ENCODE results near the gene TMPRSS3. TPM values are rescaled to one million over a fixed set of nuclear protein-coding genes. Genes with fewer than 3 reads are reported as not detected.

Gene TMPRSS3
- total and polyA plus RNA-seq, 2 donors (not counting 1 experiment from before 2014, with no cell fraction given): 0.10 to 0.12 TPM

DNA sequence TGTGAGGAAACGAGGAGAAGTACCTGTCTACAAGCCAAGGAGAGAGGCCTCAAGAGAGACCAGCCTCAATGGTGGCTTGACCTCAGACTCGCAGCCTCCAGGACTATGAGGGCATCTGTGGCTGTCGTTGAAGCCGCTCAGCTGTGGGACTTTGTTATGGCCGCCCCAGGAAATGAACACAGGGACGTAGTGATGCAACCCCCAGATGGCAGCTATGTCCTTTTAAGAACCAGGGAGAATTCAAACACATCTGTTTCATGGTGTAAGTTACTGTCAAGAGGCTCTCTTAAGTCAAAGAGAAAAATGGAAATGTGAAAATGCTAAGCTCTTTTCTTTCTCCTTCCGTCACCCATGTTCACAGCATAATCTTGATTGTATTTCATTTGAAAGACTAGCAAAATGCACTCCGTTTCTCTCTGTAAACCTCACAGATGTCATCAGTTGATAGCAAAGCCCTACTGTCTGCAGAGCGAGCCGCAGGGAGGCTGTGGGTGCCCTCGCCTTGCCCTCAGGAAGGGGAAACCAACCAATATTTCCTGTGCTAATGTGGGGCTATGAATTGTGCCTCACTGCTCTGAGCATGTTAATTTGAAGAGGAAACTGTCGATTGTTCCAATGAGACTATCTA is 29.2 kb upstream of the TMPRSS3 start:
- Histone ChIP-seq H3K4me3 (ENCODE audit: control extremely low read depth in 1 of 5, extremely low read depth in 1 of 5, insufficient read depth in 1 of 5, low read depth in 2 of 5, low read length in 4 of 5) (no peak overlapping the region), H3K79me2 (ENCODE audit: control insufficient read depth, insufficient read depth, low read length) (no peaks in the 10 kb centered on the region), H3K27me3 (replicated peaks in 1 of 4; ENCODE audit: control extremely low read depth in 1 of 4, control insufficient read depth in 3 of 4, insufficient read depth in 4 of 4, low read length in 3 of 4) (peaks cover 0 to 29% (median 9%) of the 10 kb centered on the region in 4 experiments), H4K20me1 (ENCODE audit: control insufficient read depth, insufficient read depth, low read length, poor library complexity, severe bottlenecking) (no peaks in the 10 kb centered on the region), H3K9ac (ENCODE audit: low read length) (peak overlapping the region; percentile 7), H3K36me3 (replicated peaks in 1 of 2; ENCODE audit: control extremely low read depth in 1 of 2, control insufficient read depth in 1 of 2, extremely low read depth in 1 of 2, insufficient read depth in 2 of 2, low read length in 1 of 2) (no peaks in the 10 kb centered on the region), H3K27ac (ENCODE audit: low read length in 2 of 2) (no peak overlapping the region), H3K4me2 (replicated peaks; ENCODE audit: low read depth, low read length, poor library complexity, severe bottlenecking) (peak overlapping the region; percentile 49), H3K9me3 (ENCODE audit: control extremely low read depth in 1 of 3, control insufficient read depth in 2 of 3, insufficient read depth in 1 of 3, low read length in 2 of 3) (peaks cover 0 to 9% (median 5%) of the 10 kb centered on the region in 3 donors), H3K4me1 (ENCODE audit: control insufficient read depth in 2 of 2, insufficient read depth in 2 of 2, low read length in 2 of 2) (peaks cover 18 to 28% of the 10 kb centered on the region in 2 donors), H2AFZ (ENCODE audit: insufficient read depth, low read depth, low read length, poor library complexity, severe bottlenecking) (peak overlapping the region; percentile 22)
- ATAC-seq (ENCODE audit: low read depth): peak; percentile 69
- H3K27me3 Mint-ChIP-seq: peaks cover 39% of the 10 kb centered on the region
- peak overlapping the region; percentile 27 for H3K4me3 Mint-ChIP-seq
- ChIA-PET CTCF (no interaction called here), POLR2A (no interaction called here)
- peaks cover 25% of the 10 kb centered on the region for H3K4me1 Mint-ChIP-seq
- H3K27ac Mint-ChIP-seq: no peak overlapping the region
- intact Hi-C loops (cut with micrococcal nuclease): no loop called here
- TF ChIP-seq, protein P1, sequence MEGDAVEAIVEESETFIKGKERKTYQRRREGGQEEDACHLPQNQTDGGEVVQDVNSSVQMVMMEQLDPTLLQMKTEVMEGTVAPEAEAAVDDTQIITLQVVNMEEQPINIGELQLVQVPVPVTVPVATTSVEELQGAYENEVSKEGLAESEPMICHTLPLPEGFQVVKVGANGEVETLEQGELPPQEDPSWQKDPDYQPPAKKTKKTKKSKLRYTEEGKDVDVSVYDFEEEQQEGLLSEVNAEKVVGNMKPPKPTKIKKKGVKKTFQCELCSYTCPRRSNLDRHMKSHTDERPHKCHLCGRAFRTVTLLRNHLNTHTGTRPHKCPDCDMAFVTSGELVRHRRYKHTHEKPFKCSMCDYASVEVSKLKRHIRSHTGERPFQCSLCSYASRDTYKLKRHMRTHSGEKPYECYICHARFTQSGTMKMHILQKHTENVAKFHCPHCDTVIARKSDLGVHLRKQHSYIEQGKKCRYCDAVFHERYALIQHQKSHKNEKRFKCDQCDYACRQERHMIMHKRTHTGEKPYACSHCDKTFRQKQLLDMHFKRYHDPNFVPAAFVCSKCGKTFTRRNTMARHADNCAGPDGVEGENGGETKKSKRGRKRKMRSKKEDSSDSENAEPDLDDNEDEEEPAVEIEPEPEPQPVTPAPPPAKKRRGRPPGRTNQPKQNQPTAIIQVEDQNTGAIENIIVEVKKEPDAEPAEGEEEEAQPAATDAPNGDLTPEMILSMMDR (IDR thresholded peaks at IDR 0.05): no peak
- TF ChIP-seq EZH2 (IDR thresholded peaks at IDR 0.05; ENCODE audit: borderline replicate concordance, insufficient read depth, low read depth, low read length, poor library complexity, severe bottlenecking): no peak
- H3K9me3 Mint-ChIP-seq (ENCODE audit: insufficient read depth): no peaks in the 10 kb centered on the region
- WGBS (ENCODE audit: insufficient coverage): 7% methylated on average over 9 of the region's 12 CpGs
- peak; percentile 56 for DNase-seq

DNA sequence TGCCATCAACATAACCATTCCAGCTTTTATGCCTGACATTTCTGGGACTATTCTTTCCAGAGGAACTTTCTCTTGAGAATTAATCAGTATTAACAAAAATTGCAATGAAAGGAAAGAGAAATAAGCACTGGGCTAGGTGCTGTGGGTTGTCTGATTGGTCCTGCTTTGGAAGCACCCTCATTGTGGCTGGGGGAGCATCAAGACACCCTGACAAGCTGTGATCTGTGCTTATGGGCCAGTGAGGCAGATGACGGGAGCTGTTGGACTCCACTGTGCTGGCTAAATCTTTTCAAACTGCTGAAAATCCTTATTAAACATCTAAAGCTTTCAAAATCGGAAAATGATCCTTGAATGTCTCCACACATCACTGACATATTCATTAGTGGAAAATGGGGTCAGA is 27.8 kb upstream of the TMPRSS3 start:
- no peak for ATAC-seq (ENCODE audit: low read depth)
- H3K9me3 ChIP-seq (ENCODE audit: control extremely low read depth in 1 of 3, control insufficient read depth in 2 of 3, insufficient read depth in 1 of 3, low read length in 2 of 3): peaks cover 0 to 9% (median 5%) of the 10 kb centered on the region in 3 donors
- no peak overlapping the region for H3K9ac ChIP-seq (ENCODE audit: low read length)
- Mint-ChIP-seq H3K4me1 (peaks cover 25% of the 10 kb centered on the region), H3K27ac (no peak overlapping the region), H3K4me3 (no peak overlapping the region), H3K27me3 (peaks cover 34% of the 10 kb centered on the region), H3K9me3 (ENCODE audit: insufficient read depth) (no peaks in the 10 kb centered on the region)
- H4K20me1 ChIP-seq (ENCODE audit: control insufficient read depth, insufficient read depth, low read length, poor library complexity, severe bottlenecking): no peaks in the 10 kb centered on the region
- no peak overlapping the region for H2AFZ ChIP-seq (ENCODE audit: insufficient read depth, low read depth, low read length, poor library complexity, severe bottlenecking)
- ChIA-PET CTCF (no interaction called here), POLR2A (no interaction called here)
- H3K27me3 ChIP-seq (replicated peaks in 1 of 4; ENCODE audit: control extremely low read depth in 1 of 4, control insufficient read depth in 3 of 4, insufficient read depth in 4 of 4, low read length in 3 of 4): peaks cover 0 to 32% (median 10%) of the 10 kb centered on the region in 4 experiments
- H3K27ac ChIP-seq (ENCODE audit: low read length in 2 of 2): no peak overlapping the region
- no peak overlapping the region for H3K4me2 ChIP-seq (replicated peaks; ENCODE audit: low read depth, low read length, poor library complexity, severe bottlenecking)
- H3K4me1 ChIP-seq (ENCODE audit: control insufficient read depth in 2 of 2, insufficient read depth in 2 of 2, low read length in 2 of 2): peaks cover 18 to 28% of the 10 kb centered on the region in 2 donors
- no peaks in the 10 kb centered on the region for H3K79me2 ChIP-seq (ENCODE audit: control insufficient read depth, insufficient read depth, low read length)
- H3K36me3 ChIP-seq (replicated peaks in 1 of 2; ENCODE audit: control extremely low read depth in 1 of 2, control insufficient read depth in 1 of 2, extremely low read depth in 1 of 2, insufficient read depth in 2 of 2, low read length in 1 of 2): no peaks in the 10 kb centered on the region
- WGBS (ENCODE audit: insufficient coverage): no CpG with 5 or more reads among the region's 2 CpGs
- DNase-seq: no peak
- intact Hi-C loops (cut with micrococcal nuclease): no loop called here
- no peak overlapping the region for H3K4me3 ChIP-seq (ENCODE audit: control extremely low read depth in 1 of 5, extremely low read depth in 1 of 5, insufficient read depth in 1 of 5, low read depth in 2 of 5, low read length in 4 of 5)
- no peak for TF ChIP-seq EZH2 (IDR thresholded peaks at IDR 0.05; ENCODE audit: borderline replicate concordance, insufficient read depth, low read depth, low read length, poor library complexity, severe bottlenecking)
- TF ChIP-seq, protein P1 (IDR thresholded peaks at IDR 0.05): no peak

All from B cell (primary cell).